ENCODE data around the gene GTSF1L.

The GTSF1L gene

DNA sequence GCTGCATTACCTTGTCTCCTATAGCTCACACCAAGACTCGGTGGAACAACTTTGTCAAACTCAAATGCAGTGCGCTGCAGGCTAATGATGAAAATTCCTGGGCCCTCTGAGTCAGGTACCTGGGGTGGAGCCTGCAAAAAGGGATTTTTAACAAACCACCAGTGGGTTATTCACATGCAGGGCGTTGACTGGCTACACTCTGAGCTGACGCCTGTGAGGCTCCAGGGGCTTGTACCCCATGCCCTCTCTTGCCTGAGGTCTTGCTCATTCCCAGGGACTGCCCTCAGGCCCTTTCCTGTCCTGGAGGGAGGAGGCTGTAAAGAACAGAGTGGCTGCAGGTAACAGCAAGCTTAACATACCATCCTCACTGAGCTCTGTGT, 9.2 kb downstream of the GTSF1L start:
- no peak for TF ChIP-seq CTCF (IDR thresholded peaks at IDR 0.05; ENCODE audit: unreplicated experiment in 3 of 3)
- no peak overlapping the region for H3K27ac Mint-ChIP-seq
- no peak overlapping the region for H3K4me3 Mint-ChIP-seq
- H3K36me3 Mint-ChIP-seq (ENCODE audit: low read depth): peaks cover 10% of the 10 kb centered on the region
- H3K4me1 Mint-ChIP-seq: no peaks in the 10 kb centered on the region
- no peaks in the 10 kb centered on the region for H3K9me3 Mint-ChIP-seq
- H3K27me3 Mint-ChIP-seq (ENCODE audit: low read depth): no peaks in the 10 kb centered on the region

DNA sequence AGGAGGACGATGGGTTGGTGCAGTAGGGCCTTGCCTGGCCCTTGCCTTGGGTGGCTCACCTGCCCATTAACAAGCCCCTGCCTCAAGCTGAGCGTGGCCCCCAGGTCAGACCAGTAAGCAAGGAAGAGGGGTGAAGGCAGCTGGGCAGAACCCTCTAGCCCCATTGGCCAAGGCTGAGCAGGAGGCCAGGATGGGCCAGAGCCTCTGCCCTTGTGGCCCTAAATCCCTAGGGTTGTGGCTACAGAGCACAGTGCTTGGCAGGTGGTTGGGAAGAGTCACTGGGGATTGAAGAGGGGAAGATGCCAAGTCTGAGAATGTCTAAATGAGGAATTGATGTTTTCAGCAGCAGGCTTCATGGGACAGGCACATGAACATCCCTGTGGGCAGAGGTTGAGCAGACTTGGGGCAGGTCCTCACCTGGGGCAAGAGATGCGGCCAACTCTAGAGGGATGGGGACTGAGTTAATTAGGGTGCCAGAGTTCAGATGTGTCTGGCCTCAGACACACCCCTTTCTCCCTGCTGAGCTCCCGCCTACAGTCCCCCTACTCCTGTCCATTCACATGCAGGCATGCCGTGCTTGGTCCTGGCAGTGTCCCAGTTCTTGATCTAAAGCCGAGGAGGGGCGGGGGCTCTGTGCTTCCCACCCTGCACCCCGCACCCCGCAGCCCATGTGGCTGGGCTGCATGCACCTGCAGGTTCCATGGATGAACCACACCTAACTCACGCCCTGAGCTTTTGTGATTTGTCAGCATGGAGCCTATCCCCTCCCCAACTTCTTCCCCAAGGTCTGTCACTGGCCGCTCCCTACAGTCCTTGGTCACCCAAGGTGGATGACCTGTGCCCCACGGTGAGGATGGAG, 9.8 kb downstream of the GTSF1L start:
- Mint-ChIP-seq H3K4me1 (no peaks in the 10 kb centered on the region), H3K27ac (no peak overlapping the region), H3K27me3 (ENCODE audit: low read depth) (no peaks in the 10 kb centered on the region), H3K36me3 (ENCODE audit: low read depth) (peaks cover 10% of the 10 kb centered on the region), H3K9me3 (no peaks in the 10 kb centered on the region), H3K4me3 (no peak overlapping the region)
- no peak for TF ChIP-seq CTCF (IDR thresholded peaks at IDR 0.05; ENCODE audit: unreplicated experiment in 3 of 3)

DNA sequence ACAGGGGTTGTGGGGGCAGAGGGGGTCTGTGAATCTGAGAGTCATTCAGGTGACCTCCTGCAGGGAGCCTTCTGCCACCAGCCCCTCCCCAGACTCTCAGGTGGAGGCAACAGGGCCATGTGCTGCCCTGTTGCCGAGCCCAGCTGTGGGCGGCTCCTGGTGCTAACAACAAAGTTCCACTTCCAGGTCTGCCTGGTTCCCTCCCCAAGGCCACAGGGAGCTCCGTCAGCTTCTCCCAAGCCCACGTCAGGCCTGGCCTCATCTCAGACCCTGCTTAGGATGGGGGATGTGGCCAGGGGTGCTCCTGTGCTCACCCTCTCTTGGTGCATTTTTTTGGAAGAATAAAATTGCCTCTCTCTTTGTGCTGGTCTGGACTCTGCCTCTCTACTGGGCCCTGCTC, 10.7 kb downstream of the GTSF1L start:
- H3K27ac Mint-ChIP-seq: no peak overlapping the region
- no peak overlapping the region for H3K4me3 Mint-ChIP-seq
- peaks cover 10% of the 10 kb centered on the region for H3K36me3 Mint-ChIP-seq (ENCODE audit: low read depth)
- H3K9me3 Mint-ChIP-seq: no peaks in the 10 kb centered on the region
- H3K4me1 Mint-ChIP-seq: no peaks in the 10 kb centered on the region
- TF ChIP-seq CTCF (IDR thresholded peaks at IDR 0.05; ENCODE audit: unreplicated experiment in 3 of 3): no peak
- no peaks in the 10 kb centered on the region for H3K27me3 Mint-ChIP-seq (ENCODE audit: low read depth)

GRCh38 chr20:43715511-43715910, 11.3 kb downstream of the GTSF1L start:
- Mint-ChIP-seq H3K4me3 (no peak overlapping the region), H3K9me3 (no peaks in the 10 kb centered on the region), H3K4me1 (no peaks in the 10 kb centered on the region), H3K27ac (no peak overlapping the region), H3K27me3 (ENCODE audit: low read depth) (no peaks in the 10 kb centered on the region), H3K36me3 (ENCODE audit: low read depth) (peaks cover 10% of the 10 kb centered on the region)
- TF ChIP-seq CTCF (IDR thresholded peaks at IDR 0.05; ENCODE audit: unreplicated experiment in 3 of 3): no peak

DNA sequence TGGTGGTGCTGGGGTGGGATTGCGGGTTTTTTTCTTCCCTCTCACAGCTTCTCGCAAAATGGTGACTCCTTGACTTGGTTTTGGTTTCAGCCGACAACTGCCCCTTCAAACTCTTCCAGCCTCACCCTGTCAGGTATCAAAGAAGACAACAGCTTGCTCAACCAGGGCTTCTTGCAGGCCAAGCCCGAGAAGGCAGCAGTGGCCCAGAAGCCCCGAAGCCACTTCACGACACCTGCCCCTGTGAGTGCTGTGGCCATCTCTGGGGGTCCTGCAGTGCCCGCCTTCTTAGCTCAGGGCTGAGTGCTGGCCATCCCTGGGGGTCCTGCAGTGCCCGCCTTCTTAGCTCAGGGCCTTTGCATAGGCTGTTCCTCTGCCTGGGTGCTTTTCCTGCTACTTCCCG, 11.8 kb downstream of the GTSF1L start:
- no peaks in the 10 kb centered on the region for H3K27me3 Mint-ChIP-seq (ENCODE audit: low read depth)
- H3K36me3 Mint-ChIP-seq (ENCODE audit: low read depth): peaks cover 10% of the 10 kb centered on the region
- no peak overlapping the region for H3K4me3 Mint-ChIP-seq
- H3K9me3 Mint-ChIP-seq: no peaks in the 10 kb centered on the region
- H3K27ac Mint-ChIP-seq: no peak overlapping the region
- no peaks in the 10 kb centered on the region for H3K4me1 Mint-ChIP-seq
- TF ChIP-seq CTCF (IDR thresholded peaks at IDR 0.05; ENCODE audit: unreplicated experiment in 3 of 3): no peak

DNA sequence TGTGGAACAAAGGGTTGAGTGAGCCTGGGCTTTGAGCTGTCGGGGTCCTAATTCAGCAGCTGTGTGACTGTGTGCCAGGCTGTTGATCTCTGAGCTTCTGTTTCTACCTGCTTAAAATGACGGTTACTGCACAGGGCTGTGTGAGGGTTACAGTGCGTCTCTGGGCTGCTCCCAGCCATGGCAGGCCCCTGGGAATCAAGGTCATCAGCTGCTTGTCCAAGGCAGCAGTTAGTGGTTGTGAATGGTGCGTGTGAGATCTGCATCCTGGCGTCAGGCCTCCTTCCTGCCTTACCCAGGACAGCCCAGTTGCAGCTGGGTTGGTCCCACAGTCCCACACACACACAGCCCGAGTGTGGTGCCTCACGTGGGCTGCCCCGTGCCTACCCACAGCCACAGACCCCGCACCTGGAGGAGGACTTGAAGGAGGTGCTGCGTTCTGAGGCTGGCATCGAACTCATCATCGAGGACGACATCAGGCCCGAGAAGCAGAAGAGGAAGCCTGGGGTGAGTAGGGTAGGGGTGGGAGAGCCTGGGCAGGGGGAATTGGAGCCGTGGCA, 15.6 kb downstream of the GTSF1L start:
- Mint-ChIP-seq H3K4me3 (no peak overlapping the region), H3K27me3 (ENCODE audit: low read depth) (no peaks in the 10 kb centered on the region), H3K4me1 (no peaks in the 10 kb centered on the region), H3K36me3 (ENCODE audit: low read depth) (peaks cover 11% of the 10 kb centered on the region), H3K27ac (no peak overlapping the region), H3K9me3 (no peaks in the 10 kb centered on the region)
- TF ChIP-seq CTCF (IDR thresholded peaks at IDR 0.05; ENCODE audit: unreplicated experiment in 3 of 3): no peak

Data from nephron (organoid).